Epidermal melanocyte (primary cell): Measurements from ENCODE around the gene ARHGEF1.
A peak's percentile ranks its signal among the peaks of the same experiment; 100 is the strongest.

Source experiments
- DNase-seq: peaks from one replicate; pipeline ENCODE4 v3.0.0; 2011; ENCODE audit warnings: low spot score; ENCODE audit not compliant: insufficient read length

Gene ARHGEF1, protein sequence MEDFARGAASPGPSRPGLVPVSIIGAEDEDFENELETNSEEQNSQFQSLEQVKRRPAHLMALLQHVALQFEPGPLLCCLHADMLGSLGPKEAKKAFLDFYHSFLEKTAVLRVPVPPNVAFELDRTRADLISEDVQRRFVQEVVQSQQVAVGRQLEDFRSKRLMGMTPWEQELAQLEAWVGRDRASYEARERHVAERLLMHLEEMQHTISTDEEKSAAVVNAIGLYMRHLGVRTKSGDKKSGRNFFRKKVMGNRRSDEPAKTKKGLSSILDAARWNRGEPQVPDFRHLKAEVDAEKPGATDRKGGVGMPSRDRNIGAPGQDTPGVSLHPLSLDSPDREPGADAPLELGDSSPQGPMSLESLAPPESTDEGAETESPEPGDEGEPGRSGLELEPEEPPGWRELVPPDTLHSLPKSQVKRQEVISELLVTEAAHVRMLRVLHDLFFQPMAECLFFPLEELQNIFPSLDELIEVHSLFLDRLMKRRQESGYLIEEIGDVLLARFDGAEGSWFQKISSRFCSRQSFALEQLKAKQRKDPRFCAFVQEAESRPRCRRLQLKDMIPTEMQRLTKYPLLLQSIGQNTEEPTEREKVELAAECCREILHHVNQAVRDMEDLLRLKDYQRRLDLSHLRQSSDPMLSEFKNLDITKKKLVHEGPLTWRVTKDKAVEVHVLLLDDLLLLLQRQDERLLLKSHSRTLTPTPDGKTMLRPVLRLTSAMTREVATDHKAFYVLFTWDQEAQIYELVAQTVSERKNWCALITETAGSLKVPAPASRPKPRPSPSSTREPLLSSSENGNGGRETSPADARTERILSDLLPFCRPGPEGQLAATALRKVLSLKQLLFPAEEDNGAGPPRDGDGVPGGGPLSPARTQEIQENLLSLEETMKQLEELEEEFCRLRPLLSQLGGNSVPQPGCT

GRCh38 chr19:41882568-41883462, at the start of gene ARHGEF1:
ARHGEF1 (plus strand) TSS chr19:41883184; CDS start chr19:41888083, 4,899 bp downstream.
- peak; percentile 46 for DNase-seq

GRCh38 chr19:41837981-41838708, 44.8 kb upstream of the ARHGEF1 start:
- no peak for DNase-seq

DNA sequence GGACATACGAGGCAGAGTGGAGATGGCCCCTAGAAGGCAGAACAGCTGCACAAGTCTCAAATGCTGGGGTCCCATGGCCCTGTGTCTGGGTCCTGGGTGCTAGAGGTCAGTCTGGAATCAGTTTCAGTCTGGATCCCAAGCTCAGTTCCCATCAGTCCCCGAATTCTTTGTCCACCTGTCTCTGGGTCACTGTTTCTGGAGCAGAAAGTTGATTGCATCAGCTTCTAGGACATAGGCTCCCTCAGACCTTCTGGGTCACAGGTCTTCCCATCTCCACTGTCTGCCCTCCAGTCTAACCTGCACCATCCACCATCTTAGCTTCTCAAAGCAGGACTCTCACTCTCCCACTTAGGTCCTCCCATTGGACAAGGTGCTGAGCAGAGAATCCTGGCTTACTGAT, 43.8 kb upstream of the ARHGEF1 start:
- no peak for DNase-seq

DNA sequence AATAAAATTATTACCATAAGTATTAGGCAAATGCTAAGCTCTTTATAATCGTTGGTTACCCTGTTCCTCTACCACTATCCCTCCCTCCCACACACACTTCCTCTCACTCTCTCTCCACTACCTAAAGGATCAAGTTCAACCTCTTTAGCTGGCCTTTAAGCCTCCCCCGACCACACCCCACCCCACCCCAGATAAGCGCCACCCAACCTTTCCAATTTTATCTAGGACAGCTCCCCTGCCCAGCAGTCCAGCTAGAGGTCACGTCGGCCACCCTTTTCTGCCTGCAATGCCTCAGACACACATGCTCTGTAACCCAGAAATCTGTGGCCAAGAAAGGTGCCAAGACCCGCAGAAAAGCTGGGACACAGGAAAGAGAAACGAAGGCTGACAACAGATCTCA, 39.6 kb upstream of the ARHGEF1 start:
- no peak for DNase-seq

DNA sequence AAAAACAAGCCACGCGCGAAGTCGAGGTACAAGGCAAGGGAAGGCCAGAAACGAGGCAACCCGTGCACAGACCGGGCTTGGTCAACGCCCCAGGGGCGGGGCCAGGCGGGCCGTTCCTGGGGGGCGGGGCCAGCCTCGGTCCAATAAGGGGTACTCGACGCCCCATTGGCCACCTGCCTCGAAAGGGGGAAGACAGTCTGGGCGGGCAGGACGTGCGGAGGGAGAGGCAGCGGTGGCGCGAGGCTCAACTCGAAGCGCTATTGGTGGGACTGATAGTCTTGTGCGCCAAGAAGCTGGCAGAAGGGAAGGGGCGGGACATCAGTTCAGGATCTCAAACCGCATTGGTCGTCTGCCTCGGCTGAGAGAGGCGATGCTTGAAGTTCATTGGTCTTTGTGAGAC, 38.4 kb upstream of the ARHGEF1 start, which contains the start of gene LYPD4:
Gene LYPD4, minus strand, starts transcription at position 83 of the 400 bp plus-strand sequence. CDS start 5,398 bp downstream, outside the sequence.
- DNase-seq = no peak

DNA sequence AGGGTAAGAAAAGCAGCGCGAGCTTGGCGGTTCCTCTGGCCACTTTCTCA, 38.2 kb upstream of the ARHGEF1 start, which contains the start of gene DMRTC2:
Gene DMRTC2, plus strand, starts transcription at position 42 of the 50 bp plus-strand sequence. CDS start 2,387 bp downstream, outside the sequence.
- no peak for DNase-seq

DNA sequence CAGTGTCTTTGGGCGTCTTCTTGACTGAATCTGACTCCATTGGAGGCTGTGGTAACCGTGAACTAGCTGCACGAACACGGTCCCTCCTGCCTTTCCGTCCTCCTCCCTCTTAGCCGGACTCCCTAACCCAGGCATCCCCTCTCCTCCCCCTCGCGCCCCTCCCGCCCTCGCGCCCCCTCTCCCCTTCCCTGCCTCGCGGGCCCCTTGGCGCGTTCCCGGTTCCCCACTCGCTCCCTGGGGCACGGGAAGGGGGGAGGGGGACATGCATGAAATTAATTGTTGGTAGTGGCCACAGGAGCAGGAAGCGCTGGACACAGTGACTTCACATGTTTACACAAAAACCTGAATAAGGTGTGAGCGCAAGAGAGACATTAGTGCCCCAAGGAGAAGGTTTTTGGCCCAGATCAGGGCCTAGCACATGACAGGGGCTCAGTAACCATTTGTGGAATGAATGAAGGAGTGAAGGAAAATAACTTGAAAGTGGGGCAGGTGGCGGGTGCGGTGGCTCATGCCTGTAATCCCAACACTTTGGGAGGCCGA, 37.9 kb upstream of the ARHGEF1 start:
- no peak for DNase-seq

DNA sequence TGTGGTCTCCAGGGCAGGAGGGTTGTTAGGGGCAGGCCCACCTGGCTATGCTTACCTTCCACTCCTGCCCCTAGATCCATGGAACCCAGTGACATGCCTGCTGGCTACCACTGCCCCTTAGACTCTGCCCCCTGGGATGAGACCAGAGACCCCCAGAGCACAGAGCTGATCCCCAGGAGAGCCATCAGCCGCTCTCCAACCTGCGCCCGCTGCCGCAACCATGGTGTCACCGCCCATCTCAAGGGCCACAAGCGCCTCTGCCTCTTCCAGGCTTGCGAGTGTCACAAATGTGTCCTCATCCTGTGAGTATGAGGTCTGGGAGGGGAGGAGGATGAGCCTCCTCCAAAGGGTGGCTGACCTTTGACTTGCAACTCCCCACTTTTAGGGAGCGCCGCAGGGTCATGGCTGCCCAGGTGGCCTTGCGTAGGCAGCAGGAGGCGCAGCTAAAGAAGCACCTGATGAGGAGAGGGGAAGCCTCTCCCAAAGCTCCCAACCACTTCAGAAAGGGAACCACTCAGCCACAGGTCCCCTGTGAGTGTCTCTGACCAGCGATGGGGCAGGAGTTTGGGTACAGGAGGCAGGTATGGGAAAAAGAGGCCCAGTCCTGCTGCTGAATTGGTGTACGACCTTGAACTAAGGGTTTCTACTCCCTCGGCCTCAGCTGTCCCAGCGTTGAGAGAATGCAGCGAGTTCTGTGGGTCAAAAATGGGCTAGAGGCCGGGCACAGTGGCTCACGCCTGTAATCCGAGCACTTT, 35.5 kb upstream of the ARHGEF1 start:
- no peak for DNase-seq

GRCh38 chr19:41848666-41849065, 34.3 kb upstream of the ARHGEF1 start:
- no peak for DNase-seq

DNA sequence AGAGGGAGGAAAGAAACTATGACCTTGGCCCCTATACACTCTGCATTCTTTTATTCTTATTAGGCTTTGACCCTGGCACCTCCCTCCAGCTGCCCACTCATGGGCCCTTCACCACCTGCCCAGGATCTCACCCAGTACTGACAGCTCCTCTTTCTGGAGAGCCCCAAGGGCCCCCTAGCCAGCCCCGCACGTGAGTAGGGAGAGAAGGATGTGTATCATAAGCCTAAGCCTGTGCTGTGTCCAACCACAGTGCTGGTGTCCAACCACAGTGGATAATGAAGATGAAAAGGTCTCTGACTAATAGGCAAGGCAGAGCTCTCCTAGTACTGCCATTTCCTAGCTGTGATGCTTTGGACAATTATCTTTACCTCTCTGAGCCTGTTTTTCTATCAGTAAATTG, 33.9 kb upstream of the ARHGEF1 start:
- DNase-seq = no peak

DNA sequence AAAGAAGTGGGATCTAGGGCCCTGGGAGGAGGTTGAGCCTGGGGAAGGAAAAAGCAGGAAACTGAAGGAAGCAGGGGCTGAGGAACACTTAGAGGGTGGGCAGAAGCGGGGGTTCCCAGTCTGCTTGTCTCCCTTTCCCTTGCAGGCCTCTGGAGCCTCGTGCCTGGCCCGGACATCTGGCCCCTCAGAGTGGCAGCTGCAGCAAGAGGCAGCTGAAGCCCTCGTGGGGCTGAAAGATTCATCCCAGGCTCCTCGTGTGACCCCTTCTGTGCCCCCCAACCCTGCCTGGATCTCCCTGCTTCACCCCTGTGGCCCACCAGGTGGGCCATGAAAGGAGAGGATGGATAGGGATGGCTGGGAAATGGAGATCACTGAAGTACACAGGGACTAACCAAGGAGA, 32.6 kb upstream of the ARHGEF1 start:
- no peak for DNase-seq

DNA sequence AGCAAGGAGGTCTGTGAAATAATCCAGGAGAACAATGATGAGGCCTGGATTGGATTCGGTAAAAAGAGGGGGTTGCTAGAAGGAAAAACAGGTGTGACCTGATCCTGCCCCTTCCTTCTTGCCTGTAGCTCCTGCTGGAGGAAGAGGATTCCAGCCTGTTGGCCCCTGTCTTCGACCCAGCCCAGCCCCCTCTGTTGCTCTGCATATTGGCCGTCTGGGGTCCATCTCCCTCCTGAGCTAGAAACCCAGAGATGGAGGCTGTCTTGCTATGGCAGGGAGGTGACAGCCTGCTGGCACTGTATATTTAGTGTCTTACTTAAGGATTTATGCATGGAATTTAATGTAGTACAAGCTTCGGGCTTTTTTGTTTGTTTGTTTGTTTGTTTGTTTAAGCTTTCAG, 31.5 kb upstream of the ARHGEF1 start:
- no peak for DNase-seq

- peak; percentile 7 for DNase-seq
Observed at GRCh38 chr19:41853344-41853743, 29.6 kb upstream of the ARHGEF1 start.

DNA sequence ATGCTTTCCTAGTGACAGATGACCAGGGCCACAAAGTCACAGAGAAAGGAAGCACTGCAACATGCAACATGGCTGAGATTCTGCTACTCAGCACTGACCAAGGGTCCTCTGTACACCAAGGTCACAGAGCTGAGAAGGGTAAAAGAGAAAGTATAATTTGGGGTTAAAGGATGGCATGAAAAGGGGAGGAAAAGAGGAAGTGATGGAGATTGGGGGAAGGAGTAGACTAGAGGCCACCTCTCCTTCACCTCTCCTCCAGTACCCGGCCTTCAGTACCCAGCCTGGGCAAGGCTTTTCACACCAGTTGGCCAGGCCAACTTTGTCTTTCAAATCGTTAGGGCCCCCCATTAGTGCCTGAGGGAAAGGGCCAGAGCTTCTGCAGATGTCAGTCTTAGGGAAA, 29.2 kb upstream of the ARHGEF1 start:
- no peak for DNase-seq

DNA sequence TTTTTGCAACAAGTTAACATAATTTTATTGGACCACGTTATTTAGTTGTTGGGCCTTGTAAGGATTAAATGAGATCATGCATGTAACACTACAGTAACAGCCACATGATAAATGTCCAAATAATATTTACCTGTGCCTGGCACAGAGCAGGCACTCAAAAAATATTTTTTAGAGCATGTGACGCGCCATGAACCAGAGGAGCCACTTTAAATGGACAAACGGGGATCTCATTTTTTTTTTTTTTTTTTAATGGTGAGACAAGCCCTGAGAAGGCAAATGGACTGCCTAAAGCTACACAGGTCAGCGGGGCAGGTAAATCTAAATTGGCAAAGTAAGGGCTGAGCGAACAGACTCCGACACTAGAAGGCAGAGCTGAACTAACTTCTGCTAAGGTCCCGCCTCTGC, 23.8 kb upstream of the ARHGEF1 start:
- no peak for DNase-seq

DNA sequence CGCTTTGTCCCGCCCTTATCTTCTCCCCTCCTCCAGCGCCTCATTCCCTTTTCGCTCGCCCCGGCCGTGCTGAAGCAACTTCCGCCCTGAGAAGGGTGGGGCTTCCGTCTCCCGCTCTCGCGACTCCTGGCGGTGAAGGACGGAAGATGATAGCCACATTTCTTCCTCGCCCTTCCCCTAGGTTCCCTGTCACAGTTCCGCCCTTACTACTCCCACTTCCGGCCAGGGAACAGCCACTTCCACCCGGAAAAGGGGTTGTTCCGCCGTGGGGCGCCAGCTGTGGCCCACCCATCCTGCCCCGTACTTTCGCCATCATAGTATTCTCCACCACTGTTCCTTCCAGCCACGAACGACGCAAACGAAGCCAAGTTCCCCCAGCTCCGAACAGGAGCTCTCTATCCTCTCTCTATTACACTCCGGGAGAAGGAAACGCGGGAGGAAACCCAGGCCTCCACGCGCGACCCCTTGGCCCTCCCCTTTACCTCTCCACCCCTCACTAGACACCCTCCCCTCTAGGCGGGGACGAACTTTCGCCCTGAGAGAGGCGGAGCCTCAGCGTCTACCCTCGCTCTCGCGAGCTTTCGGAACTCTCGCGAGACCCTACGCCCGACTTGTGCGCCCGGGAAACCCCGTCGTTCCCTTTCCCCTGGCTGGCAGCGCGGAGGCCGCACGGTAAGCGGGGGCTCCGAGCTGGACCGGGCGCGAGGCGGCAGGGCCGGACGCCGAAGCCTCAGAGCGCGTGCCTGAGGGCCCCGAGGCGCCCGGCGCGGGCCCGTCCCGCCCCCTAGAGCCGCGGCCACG, 23.2 kb upstream of the ARHGEF1 start, which contains the start of gene RPS19:
Gene RPS19, plus strand, starts transcription at position 638 of the 801 bp plus-strand sequence. CDS start 520 bp downstream, outside the sequence.
- peak; percentile 97 for DNase-seq

DNA sequence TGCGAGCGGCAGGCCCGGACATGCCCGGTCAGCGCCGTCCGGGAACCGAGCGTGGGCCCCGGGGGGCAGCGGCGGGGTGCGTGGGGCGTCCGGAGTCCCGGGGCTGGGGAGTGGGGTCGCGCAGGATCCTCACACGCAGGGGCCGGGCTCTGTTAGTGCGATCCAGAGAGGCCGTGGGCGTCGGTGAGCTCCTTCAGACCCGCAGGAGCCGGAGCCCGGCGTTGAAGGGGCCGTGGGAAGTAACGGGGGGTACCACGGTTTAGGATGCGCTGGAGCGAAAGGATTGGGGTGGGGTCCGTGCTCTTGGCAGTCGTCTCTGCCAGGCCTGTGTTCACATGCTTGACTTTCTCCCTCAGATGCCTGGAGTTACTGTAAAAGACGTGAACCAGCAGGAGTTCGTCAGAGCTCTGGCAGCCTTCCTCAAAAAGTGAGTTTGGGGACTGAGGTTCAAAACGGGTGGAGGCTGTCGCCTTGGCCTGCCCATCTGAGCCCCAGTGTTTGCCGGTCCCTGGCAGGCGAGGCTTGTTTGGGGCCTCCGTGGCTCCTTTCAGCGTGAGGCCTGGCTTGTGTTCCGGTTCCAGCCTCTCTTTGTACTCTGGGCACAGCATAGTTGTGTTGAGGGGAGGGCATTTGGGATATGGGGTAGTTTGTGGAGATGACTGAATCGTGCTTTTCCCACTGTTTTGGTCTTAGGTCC, 22.4 kb upstream of the ARHGEF1 start:
- peak; percentile 16 for DNase-seq

DNA sequence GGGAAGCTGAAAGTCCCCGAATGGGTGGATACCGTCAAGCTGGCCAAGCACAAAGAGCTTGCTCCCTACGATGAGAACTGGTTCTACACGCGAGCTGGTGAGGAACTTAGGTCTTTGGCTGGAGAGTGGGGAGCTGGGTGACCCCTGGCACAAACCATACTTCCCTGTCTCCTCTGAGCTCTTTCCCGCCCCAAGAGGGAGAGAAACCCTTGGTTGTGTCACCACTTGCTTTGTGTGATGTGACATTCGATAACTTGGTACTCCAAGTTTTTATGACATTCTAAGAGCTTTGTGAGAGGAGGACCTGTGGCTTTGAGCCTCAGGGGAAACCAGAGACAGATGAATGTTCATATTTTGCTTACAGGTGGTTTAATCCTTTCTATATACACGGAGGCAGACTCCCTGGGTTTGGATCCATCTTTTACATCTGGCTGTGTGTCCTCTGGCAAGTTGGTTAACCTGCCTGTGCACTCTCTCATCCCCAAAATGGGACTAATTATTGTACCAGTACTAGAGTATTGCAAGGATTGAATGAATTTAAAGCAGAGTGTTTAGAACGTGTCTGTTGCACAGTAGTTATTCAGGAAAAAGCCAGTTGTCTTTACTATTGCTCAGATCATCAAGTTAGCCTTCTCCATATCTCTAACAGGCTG, 21.7 kb upstream of the ARHGEF1 start:
- peak; percentile 13 for DNase-seq
